Measurements from ENCODE around the gene CTLA4. TPM values are rescaled to one million over a fixed set of nuclear protein-coding genes. Genes with fewer than 3 reads are reported as not detected.
A peak's percentile ranks its signal among the peaks of the same experiment; 100 is the strongest.

CTLA4 gene
- total RNA-seq, 2 experiments from 2014 or later = 28.7 to 30.7 TPM

- ChIA-PET POLR2A (interaction anchor here (0.6 to 17.2 kb wide), 2 partner anchors 20 to 126 kb away, joined by 3 to 237 read pairs; partner anchors contain the start of gene CTLA4), CTCF (interaction anchor here (0.9 kb wide), 1 partner anchor 35 kb away, joined by 3 read pairs; no protein-coding TSS in a partner anchor)
- TF ChIP-seq, protein P1, sequence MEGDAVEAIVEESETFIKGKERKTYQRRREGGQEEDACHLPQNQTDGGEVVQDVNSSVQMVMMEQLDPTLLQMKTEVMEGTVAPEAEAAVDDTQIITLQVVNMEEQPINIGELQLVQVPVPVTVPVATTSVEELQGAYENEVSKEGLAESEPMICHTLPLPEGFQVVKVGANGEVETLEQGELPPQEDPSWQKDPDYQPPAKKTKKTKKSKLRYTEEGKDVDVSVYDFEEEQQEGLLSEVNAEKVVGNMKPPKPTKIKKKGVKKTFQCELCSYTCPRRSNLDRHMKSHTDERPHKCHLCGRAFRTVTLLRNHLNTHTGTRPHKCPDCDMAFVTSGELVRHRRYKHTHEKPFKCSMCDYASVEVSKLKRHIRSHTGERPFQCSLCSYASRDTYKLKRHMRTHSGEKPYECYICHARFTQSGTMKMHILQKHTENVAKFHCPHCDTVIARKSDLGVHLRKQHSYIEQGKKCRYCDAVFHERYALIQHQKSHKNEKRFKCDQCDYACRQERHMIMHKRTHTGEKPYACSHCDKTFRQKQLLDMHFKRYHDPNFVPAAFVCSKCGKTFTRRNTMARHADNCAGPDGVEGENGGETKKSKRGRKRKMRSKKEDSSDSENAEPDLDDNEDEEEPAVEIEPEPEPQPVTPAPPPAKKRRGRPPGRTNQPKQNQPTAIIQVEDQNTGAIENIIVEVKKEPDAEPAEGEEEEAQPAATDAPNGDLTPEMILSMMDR (IDR thresholded peaks at IDR 0.05) = no peak
- Mint-ChIP-seq H3K9me3 (no peaks in the 10 kb centered on the region), H3K4me1 (ENCODE audit: low read depth) (peaks cover 56% of the 10 kb centered on the region), H3K36me3 (ENCODE audit: low read depth) (no peaks in the 10 kb centered on the region), H3K27ac (peak overlapping the region; percentile 82), H3K27me3 (no peaks in the 10 kb centered on the region), H3K4me3 (no peak overlapping the region)
- no peak for DNase-seq
- no peak for ATAC-seq
- intact Hi-C loops (cut with micrococcal nuclease) = no loop called here
These were observed 25.8 kb downstream of the CTLA4 start for GRCh38 chr2:203893401-203893800.

- CTCF ChIA-PET = interaction anchor here (0.9 kb wide), 1 partner anchor 35 kb away, joined by 3 read pairs; no protein-coding TSS in a partner anchor
- no peaks in the 10 kb centered on the region for H3K27me3 Mint-ChIP-seq
- ATAC-seq = no peak
These were observed 26.3 kb downstream of the CTLA4 start for GRCh38 chr2:203893840-203894239.

DNA sequence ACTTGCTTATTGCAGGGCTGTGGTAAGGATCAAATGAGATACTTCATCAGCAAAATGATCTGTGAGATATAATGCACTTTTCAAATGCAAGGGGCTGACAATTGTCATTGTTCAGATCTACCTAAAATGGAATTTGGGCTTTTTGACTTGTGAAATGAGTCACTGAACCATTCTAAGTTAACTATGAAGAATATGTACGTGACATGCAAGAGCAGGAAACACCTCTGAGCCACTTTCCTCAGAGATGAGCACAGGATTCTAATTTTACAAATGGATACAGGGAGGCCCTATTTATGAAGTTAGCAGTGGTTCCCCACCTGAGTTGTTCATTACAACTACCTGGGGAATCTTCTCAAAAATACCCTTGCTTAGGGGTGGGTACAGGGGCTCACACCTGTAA lies 26.7 kb downstream of the CTLA4 start:
- H3K4me3 Mint-ChIP-seq = no peak overlapping the region
- H3K36me3 Mint-ChIP-seq (ENCODE audit: low read depth) = no peaks in the 10 kb centered on the region
- ChIA-PET CTCF (interaction anchor here (1.5 kb wide), 1 partner anchor 16 kb away, joined by 7 read pairs; no protein-coding TSS in a partner anchor), POLR2A (interaction anchor here (1.2 to 17.2 kb wide), 2 partner anchors 21 to 33 kb away, joined by 5 to 237 read pairs; partner anchors contain the start of gene CTLA4)
- no peaks in the 10 kb centered on the region for H3K27me3 Mint-ChIP-seq
- peaks cover 54% of the 10 kb centered on the region for H3K4me1 Mint-ChIP-seq (ENCODE audit: low read depth)
- peak overlapping the region; percentile 84 for H3K27ac Mint-ChIP-seq
- ATAC-seq (peak; percentile 60), DNase-seq (peak; percentile 34)
- intact Hi-C loops (cut with micrococcal nuclease) = no loop called here
- no peaks in the 10 kb centered on the region for H3K9me3 Mint-ChIP-seq
- TF ChIP-seq, protein P1 (IDR thresholded peaks at IDR 0.05) = no peak

More at GRCh38 chr2:203893840-203894239, 26.3 kb downstream of the CTLA4 start:
- intact Hi-C loops (cut with micrococcal nuclease) = no loop called here
- peak overlapping the region; percentile 84 for H3K27ac Mint-ChIP-seq
- H3K9me3 Mint-ChIP-seq = no peaks in the 10 kb centered on the region
- no peak for DNase-seq
- H3K36me3 Mint-ChIP-seq (ENCODE audit: low read depth) = no peaks in the 10 kb centered on the region
- POLR2A ChIA-PET = interaction anchor here (17.2 kb wide), 1 partner anchor 20 kb away, joined by 237 read pairs; the partner anchor contains the start of gene CTLA4
- peaks cover 56% of the 10 kb centered on the region for H3K4me1 Mint-ChIP-seq (ENCODE audit: low read depth)
- TF ChIP-seq, protein P1 (IDR thresholded peaks at IDR 0.05) = no peak
- H3K4me3 Mint-ChIP-seq = no peak overlapping the region

- Mint-ChIP-seq H3K27me3 (no peaks in the 10 kb centered on the region), H3K9me3 (peaks cover 14% of the 10 kb centered on the region), H3K27ac (no peak overlapping the region), H3K4me3 (no peak overlapping the region), H3K4me1 (ENCODE audit: low read depth) (peaks cover 25% of the 10 kb centered on the region), H3K36me3 (ENCODE audit: low read depth) (peaks cover 9% of the 10 kb centered on the region)
- CTCF ChIA-PET = interaction anchor here (0.8 to 3.7 kb wide), 7 partner anchors 11 to 68 kb away, joined by 3 to 15 read pairs (median 3); no protein-coding TSS in a partner anchor
- POLR2A ChIA-PET = interaction anchor here (0.9 to 17.2 kb wide), 2 partner anchors 13 to 24 kb away, joined by 3 to 237 read pairs; partner anchors contain the start of gene CTLA4
- intact Hi-C loops (cut with micrococcal nuclease) = no loop called here
- TF ChIP-seq, protein P1 (IDR thresholded peaks at IDR 0.05) = no peak
- DNase-seq (no peak), ATAC-seq (no peak)
These were observed 30.0 kb downstream of the CTLA4 start for GRCh38 chr2:203897544-203897943.

- peaks cover 22% of the 10 kb centered on the region for H3K4me1 Mint-ChIP-seq (ENCODE audit: low read depth)
- H3K27me3 Mint-ChIP-seq = no peaks in the 10 kb centered on the region
- DNase-seq (no peak), ATAC-seq (no peak)
- peaks cover 10% of the 10 kb centered on the region for H3K36me3 Mint-ChIP-seq (ENCODE audit: low read depth)
- H3K4me3 Mint-ChIP-seq = no peak overlapping the region
- H3K27ac Mint-ChIP-seq = no peak overlapping the region
- peaks cover 16% of the 10 kb centered on the region for H3K9me3 Mint-ChIP-seq
- TF ChIP-seq, protein P1 (IDR thresholded peaks at IDR 0.05) = no peak
- POLR2A ChIA-PET = interaction anchor here (0.7 to 17.2 kb wide), 3 partner anchors 13 to 201 kb away, joined by 3 to 237 read pairs (median 3); partner anchors contain the start of gene CTLA4
- intact Hi-C loops (cut with micrococcal nuclease) = no loop called here
- CTCF ChIA-PET = interaction anchor here (1.6 to 3.7 kb wide), 2 partner anchors 11 to 18 kb away, joined by 3 to 15 read pairs; no protein-coding TSS in a partner anchor
These were observed 31.1 kb downstream of the CTLA4 start for GRCh38 chr2:203898657-203899056.
